HG03175 (cell line): ENCODE measurements around the gene ZBP1.
"Not testable (repeated sequence)": the region's sequence is repeated elsewhere in the genome, so short reads cannot be mapped to it uniquely, and the experiment has no call there.

ENCODE experiments used
- ATAC-seq: cut with Tn5 transposase; IDR thresholded peaks from one replicate; pipeline ENCODE4 v1.9.1; 2021; ENCODE audit warnings: mild to moderate bottlenecking, moderate library complexity; ENCODE audit not compliant: unreplicated experiment

The ZBP1 gene

DNA sequence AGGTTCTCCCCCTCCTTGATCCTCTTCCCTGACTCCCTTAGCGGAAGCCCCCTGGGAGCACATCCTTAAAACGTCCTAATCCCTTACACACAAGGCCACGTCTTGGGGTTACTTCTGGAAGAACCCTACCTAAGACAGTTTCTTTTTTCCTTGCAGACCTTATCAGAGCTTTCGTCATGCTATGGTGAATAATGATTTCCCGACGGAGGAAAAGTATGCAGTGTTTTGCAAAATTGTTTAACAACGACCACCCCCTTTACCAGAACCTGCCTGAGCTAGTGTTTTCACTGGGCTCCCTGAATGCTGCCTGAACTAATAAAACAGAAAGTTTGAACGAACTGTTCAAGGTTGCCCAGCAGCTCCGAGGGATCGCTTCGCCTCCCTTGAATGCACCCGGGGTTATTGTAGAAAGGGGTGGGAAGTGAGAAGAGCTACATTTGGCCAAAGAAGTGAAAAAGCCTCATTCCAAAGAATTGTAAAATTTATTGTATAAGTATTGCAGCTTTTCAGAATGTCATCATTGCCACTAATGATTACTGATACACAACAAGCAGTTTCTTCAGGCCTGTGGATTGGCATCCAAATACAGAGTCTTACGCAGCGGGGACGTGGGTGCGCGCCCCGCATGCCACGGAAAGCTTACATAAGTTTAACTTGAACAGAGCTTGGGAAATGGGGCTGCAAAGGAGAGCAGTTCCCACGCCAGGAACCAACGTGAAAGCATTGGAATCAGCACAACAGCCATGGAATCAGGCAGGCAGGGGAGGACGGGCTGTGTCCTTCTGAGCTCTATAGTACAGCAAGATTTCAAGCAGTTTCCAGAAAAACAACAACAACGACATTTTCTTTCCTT, 27.9 kb upstream of the ZBP1 start:
- no peak for ATAC-seq

DNA sequence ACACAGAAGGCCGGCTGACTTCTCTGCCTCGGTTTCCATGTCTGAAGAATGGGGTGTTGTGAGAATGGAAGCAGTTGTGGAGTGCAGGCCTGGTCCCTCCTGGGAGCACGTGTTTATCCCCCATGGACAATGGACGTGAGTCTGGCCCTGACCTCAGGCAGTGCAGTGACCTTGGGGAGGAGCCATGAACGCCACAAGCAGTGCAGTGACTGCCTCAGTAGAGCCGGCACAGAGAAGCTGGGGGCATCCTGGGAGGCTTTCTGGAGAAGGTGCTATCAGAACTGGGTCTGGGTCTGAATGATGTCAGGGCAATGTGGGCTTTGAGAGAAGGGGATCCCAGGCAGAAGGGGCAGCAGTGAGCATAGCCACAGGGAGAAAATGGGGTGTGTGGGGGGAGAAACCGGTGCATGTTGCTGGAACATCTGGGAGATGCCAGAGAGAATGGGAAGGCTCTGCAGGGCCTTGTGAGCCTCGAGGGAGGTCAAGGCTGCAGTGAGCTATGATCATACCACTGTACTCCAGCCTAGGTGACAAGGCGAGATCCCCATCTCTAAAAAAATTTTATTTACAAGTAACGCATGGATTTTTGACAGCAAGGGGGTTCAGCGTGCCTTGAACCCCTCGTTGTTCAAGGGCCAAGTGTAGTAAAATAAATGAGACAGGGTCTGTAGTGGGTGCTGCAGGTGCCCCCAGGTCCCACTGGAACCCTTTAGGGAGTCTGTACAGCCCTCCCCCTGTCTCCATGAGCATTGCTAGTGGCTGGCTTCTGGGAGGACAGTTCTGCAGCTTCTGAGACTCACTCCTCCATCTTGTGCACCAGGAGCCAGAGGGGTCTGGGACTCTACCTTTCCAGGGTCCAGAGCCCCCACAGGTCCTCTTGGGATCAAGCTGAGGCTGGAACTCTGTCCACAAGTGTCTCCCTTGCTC, 27.0 kb upstream of the ZBP1 start:
- ATAC-seq: no peak

DNA sequence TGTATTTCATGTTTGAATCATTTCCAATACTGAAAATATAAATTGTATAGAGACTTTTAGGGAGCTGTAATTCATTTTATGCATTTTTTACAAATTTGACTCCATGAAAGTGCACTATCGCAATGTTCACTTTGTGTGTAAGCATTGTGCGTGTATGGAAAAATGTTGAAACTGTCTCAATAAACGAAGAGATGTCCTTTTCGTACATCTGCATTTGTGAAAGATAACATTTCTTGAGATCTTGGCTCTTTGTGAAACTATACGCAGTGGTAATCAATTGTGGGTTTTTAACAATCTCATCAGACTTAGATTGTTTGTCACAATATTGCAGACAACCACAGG, 18.6 kb upstream of the ZBP1 start:
- no peak for ATAC-seq

DNA sequence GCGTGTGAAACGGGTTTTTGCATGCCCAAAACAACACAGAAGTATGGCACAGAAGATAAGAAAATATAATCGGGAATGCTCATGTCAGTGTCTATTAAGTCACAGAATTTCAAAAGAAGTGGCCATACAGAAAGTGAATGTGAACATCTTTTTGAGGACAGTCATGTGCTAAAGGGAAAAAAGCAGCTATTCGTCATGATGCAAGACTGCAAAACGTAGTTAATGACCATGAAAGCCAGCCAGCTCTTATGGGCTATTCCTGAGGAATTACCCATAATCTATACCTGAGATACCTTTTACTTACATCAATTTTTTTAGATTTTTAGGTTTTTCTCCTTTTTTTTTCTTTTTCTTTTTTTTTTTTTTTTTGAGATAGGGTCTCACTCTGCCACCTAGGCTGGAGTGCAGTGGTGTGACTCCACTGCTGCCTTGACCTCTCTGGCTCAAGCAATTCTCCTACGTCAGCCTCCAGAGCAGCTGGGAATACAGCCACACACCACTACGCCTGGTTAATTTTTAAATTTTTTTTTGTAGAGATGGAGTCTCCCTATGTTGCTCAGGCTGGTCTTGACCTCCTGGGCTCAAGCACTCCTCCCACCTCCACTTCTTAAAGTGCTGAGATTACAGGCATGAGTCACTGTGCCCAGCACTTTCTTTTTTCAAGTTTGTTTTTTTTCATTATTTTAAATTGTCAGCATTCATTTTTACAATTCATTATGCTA, 18.1 kb upstream of the ZBP1 start:
- ATAC-seq: no peak

DNA sequence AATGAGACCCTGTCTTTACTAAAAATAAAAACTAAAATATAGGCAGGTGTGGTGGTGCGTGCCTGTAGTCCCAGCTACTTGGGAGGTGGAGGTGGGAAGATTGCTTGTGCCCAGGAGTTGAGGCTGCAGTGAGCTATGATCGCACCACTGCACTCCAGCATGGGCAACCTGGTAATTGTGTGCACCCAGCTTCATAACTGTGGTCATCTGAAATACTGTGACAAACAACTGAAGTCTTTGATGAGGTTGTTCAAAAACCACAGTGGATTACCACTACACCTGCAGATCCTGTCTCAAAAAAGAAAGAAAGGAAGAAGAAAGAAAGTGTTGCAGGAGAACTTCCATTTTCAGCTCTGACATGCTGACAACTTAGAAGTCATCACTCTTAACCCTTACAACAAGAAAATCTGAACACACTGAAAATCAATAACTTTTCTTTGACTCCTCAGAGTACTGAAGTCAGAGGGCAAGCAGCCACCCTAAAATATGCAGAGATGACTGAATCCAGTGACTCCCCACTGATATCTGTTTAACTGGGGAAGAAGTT, 13.8 kb upstream of the ZBP1 start:
- no peak for ATAC-seq

DNA sequence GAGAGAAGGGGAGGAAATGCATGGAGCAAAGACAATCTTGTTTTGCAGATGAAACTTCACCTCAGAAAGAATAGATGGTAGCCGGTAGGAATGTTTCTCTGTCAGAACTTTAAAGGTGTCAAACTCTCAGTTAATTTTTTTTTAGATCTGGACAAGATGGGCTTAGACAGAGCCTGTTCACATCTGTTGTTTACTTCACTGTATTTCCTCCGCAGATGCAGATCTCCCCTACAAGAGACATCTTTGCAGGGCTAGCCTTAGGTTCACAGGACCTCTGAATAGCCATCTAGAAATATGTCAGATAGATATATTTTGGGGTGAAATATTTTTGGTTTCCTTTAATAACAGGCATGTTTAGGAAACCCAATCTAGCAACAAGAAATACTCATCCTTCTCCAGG, 12.1 kb upstream of the ZBP1 start:
- ATAC-seq: no peak

DNA sequence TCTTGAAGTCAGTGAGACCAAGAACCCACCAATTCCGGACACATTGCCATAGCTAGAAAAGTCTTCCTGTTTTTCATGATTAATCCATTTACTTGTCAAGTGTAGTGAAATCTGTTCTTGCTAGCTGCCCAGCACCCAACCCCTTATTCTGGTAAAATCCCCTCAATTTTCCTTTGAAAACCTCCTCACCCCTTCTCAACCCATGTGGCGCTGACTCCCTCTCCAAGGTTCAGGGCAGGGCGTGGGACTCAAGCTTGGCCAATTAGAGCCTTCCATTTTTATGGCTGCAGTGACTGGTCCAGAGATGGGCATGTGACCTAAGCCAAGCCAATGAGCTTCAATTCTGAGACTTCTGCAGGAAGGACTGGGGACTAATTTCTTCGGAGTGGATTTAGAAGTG, 9.8 kb upstream of the ZBP1 start:
- no peak for ATAC-seq

DNA sequence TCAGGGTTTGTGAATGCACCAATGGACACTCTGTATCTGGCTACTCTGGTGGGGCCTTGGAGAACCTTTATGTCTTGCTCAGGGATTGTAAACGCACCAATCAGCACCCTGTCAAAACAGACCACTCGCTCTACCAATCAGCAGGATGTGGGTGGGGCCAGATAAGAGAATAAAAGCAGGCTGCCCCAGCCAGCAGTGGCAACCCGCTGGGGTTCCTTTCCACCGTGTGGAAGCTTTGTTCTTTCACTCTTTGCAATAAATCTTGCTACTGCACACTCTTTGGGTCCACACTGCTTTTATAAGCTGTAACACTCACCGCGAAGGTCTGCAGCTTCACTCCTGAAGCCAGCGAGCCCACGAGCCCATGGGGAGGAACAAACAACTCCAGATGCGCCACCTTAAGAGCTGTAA, 9.3 kb upstream of the ZBP1 start:
- not testable (repeated sequence) for ATAC-seq

DNA sequence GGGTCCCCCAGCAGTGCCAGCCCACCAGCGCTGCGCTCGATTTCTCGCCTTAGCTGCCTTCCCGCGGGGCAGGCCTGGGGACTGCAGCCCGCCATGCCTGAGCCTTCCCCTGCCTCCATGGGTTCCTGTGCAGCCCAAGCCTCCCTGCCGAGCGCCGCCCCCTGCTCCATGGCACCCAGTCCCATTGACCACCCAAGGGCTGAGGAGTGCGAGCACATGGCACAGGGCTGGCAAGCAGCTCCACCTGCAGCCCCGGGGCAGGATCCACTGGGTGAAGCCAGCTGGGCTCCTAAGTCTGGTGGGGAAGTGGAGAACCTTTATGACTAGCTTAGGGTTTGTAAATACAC, 8.7 kb upstream of the ZBP1 start:
- ATAC-seq: not testable (repeated sequence)

DNA sequence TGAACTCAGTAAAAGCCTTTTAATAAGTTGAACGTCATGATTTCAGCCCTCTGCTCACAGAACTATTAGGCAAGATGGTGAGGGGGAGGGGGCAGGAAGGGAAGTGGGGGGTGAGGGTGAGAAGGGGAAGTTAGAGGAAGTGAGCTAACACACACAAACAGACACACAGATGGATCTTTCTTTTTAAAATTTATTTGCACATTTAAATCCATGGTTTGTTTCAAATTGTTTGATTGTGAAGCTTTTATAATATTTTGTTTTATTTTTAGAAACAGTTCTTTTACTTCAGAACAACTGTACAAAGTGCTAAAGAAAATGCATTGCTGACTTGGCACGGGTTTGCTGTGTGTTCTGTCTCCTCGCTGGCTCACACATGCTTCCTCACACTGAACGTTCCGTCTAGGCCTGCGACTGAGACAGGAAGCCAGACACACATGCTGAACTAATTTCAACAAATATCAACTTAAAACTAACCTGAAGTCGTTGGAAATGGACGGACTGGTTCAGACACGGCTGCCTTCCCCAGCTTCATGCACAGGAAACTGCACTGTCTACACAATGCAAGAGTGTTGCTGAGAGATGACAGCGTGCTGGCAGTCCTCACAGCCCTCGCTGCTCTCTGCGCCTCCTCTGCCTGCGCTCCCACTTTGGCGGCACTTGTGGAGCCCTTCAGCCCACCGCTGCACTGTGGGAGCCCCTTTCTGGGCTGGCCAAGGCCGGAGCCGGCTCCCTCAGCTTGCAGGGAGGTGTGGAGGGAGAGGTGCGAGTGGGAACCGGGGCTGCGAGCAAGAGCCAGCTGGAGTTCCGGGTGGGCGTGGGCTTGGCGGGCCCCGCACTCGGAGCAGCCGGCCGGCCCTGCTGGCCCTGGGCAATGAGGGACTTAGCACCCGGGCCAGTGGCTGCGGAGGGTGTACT, 8.1 kb upstream of the ZBP1 start:
- peak; percentile 43 for ATAC-seq

DNA sequence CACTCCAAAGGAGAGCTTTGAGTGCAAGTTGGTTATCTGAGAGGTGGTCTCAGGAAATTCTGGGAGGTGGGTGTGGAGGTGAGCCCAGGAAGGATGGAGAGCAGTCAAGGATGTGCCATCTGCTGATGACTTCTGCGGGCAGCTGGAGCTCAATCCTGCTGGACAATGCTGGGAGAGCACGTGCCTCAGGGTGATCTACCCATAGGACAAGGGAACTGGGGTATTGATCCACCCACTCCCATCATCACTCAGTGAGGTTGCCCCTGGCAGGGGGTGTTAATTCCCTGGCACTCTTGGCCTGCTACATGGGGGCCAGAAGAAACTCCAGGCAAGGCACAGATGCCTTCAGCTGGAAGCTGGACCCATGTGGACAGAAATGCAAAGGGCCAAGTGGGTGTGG, 7.1 kb upstream of the ZBP1 start:
- ATAC-seq: no peak

DNA sequence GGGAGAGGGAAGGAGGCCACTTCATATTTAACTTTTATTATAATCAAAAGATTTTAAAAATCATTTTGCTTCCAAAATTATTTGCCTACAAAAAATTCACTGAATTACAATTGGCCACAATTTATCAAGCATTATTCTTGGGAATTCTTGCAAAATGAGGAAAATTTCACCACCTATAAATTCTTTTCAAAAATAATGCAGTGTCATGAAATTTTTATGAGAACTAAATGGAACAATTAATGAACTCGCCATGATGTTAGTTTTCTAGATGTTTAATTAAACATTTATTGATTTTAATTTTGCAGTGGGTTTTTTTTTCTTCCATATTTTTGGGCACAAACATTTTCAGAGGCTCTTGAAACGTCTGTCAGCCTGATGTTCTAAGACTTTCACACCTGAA, 5.8 kb upstream of the ZBP1 start:
- no peak for ATAC-seq

DNA sequence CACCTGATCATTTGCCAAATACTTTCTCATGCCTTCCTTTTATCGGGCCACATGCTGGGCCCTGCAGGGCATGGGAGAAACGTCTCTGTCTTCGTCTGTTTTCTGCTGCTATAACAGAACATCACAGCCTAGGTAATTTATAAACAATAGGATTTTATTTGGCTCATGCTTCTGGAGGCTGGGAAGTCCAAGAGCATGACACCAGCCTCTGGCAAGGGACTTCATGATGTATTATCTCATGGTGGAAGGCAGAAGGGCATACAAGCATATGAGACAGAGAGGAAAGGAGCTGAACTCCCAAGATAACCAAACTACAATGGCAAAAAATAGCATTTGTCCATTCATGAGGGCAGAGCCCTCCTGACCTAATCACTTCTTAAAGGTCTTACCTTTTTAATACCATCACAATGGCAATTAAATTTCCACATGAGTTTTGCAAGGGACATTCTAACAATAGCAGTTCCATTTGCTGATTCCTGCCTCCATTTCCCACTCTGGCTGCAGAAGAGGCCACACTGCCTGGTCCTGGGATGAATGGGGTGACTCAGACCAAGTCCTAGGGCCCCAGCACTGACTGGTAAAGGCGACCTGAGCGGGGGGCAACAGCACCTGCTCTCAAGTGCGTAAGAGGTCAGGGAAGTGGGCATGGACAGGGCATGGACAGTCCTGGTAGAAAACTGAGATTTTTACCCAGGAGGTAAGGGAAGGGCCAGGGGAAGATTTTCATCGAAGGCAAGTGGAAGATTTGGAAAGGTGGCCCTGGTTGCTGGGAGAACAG, 5.1 kb upstream of the ZBP1 start:
- no peak for ATAC-seq

DNA sequence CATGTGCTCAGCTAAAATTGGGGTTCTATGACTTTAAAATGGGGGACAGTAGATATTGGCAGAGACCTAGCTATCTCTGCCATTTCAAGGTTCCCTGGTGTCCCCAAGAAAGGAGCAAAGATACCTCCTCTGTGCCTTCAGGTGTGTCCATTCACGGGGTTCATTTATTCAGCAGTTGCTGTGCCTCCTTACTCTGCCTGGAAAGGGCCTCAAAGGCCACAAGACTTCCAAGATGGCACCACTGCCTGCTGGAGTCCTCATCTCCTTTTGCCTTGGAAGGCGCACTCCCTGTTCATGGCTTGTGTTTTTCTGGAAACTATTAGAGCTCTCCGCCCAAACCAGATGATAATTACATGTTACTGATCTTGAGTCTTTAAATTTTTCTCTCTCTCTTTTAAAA, 3.9 kb upstream of the ZBP1 start:
- no peak for ATAC-seq

DNA sequence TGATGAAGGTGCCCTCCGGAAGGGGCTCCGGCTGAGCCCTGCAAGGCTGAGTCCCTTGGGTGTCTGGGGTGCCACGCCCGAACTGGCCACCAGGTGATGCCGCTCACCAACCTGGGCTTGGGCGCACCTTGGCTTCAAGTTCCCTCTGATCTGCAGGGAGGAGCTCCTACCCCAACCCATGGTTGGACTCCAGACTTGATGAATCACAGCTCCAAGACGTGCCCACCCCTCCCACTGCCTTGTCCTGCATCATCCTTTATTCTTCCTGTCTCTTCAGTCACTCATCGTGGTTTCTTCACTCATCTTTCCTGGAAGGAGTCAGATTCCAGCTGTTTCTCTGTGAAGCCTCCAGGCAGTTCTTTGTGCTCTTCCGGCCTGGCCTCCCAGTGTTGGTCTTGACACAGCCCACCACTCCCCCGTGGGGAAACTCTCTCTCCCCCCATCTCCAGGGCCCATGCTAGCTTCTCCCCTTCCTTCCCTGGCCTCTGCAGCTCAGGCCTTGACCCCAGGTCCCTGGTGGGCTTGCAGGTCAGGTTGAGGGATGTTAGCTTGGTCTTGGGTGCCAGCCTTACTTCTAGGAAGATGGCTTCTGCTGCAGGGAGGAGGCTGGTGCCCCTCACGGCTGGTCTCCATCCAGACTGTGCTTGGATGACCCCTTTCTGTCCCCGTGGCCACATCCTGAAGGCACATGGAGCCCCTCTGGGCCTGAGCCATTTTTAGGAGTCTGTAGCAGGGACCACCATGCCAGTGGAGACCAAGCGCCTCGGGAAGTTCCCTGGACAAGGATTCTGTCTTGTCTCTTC, 2.6 kb upstream of the ZBP1 start:
- ATAC-seq: no peak

DNA sequence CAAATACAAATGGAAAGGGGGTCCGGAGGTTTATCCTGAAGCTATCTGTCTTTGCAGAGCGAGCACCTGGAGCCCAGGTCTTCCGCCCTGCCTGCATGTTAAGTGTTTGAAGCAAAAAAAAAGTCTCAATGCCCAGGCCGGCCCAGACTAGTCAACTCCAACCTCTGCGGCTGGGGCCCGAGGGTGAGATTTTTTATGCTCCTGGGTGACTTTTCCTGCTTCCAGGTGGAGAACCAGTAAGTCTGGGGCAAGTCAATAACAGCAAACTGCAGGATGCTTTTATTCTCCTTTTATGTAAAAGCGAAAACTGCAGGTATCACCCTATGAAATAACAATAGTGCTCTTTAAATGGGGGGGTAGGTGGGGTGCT, 2.0 kb upstream of the ZBP1 start:
- no peak for ATAC-seq

DNA sequence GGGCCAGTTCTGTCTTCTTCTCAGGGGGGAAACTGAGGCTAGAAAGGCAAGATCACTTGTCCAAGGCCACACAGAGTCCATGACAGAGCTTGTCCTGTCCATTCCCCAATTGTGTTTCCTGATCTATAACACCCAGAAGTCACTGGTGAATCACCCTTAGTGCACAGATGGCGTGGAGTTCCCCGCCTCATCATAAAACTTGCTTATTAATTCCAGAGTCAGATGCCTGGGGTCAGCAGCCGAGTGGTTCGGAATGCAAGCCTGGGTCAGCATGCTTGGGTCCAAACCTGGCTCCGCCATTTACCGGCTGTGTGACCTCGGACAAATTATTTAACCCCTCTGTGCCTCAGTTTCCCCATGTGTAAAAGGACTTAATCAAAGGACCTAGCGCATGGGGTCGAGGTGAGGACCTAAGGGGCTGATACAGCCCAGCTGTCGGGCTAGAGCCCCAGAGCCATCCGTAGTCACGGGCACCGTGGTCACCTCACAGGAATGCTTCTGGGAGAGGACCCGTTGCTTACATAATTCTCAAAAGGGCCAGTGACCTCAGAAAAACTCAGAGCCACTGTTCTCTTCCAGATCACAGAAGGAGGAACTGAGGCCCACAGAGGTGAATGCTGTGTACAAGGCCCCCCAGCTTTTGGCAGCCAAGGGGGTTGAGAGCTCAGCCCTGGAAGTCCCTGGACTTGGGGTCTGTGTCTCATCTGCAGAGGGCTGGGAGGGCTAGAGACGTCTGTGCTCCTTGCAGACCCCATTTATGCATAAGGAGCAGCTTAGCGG, 1.4 kb upstream of the ZBP1 start:
- no peak for ATAC-seq

DNA sequence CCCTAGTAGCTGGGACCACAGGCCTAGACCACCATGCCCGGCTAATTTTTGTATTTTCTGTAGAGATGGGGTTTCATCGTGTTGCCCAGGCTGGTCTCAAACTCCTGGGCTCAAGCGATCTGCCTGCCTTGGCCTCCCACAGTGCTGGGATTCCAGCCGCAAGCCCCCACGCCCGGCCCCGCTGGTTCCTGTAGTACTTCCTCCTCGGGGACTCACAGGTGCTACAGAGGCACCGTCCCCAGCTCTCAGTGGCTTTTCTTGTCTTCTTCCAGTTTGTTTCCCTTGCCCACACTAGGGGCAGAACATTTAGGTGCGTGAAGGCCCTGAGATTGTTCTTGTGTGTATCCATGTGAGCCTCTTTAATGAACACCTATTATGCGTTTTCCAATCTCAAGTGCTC, 773 bp upstream of the ZBP1 start:
- ATAC-seq: no peak
